ENCODE measurements around the gene TMEM141. TPM values are rescaled to one million over a fixed set of nuclear protein-coding genes. Genes with fewer than 3 reads are reported as not detected.
"Not testable (repeated sequence)": the region's sequence is repeated elsewhere in the genome, so short reads cannot be mapped to it uniquely, and the experiment has no call there.

The TMEM141 gene
- total RNA-seq, 1 donor from 2014 or later: 10.9 TPM

- intact Hi-C loops (cut with DNase I): loop anchor here (1.0 kb wide), 1 partner anchor 247 kb away; no protein-coding TSS in a partner anchor
- DNase-seq (ENCODE audit: low spot score in 2 of 2): peak in 1 of 2 donors; percentile 81
- H3K27me3 ChIP-seq: no peaks in the 10 kb centered on the region
- TF ChIP-seq CTCF (IDR thresholded peaks at IDR 0.05): peak; percentile 75 to 84 (median 82)
- H3K4me3 ChIP-seq: no peak overlapping the region
- H3K9me3 ChIP-seq: no peaks in the 10 kb centered on the region
- H3K4me1 ChIP-seq: peaks cover 0 to 14% of the 10 kb centered on the region in 2 donors
- H3K36me3 ChIP-seq: no peaks in the 10 kb centered on the region
- no peak overlapping the region for H3K27ac ChIP-seq
Observed at GRCh38 chr9:136787690-136788400, 3.3 kb upstream of the TMEM141 start.

GRCh38 chr9:136788644-136789522 lies 2.3 kb upstream of the TMEM141 start:
- H3K27ac ChIP-seq; DNase-seq (ENCODE audit: low spot score in 2 of 2); H3K36me3 ChIP-seq; intact Hi-C loops (cut with DNase I); H3K4me3 ChIP-seq; H3K9me3 ChIP-seq; H3K27me3 ChIP-seq: not testable (repeated sequence)
- H3K4me1 ChIP-seq: peaks cover 0 to 14% of the 10 kb centered on the region in 2 donors

- H3K4me1 ChIP-seq: peaks cover 0 to 14% of the 10 kb centered on the region in 2 donors
- no peaks in the 10 kb centered on the region for H3K36me3 ChIP-seq
- DNase-seq (ENCODE audit: low spot score in 2 of 2): no peak
- H3K4me3 ChIP-seq: no peak overlapping the region
- H3K27me3 ChIP-seq: no peaks in the 10 kb centered on the region
- H3K9me3 ChIP-seq: no peaks in the 10 kb centered on the region
- no peak for TF ChIP-seq CTCF (IDR thresholded peaks at IDR 0.05)
- H3K27ac ChIP-seq: no peak overlapping the region
- intact Hi-C loops (cut with DNase I): no loop called here
Observed at GRCh38 chr9:136789523-136789937, 1.6 kb upstream of the TMEM141 start.

GRCh38 chr9:136791516-136792276 lies 552 bp downstream of the TMEM141 start:
- DNase-seq (ENCODE audit: low spot score in 2 of 2): peak; percentile 18 to 75
- Histone ChIP-seq H3K4me3 (peak overlapping the region; percentile 73), H3K9me3 (no peaks in the 10 kb centered on the region), H3K27me3 (no peaks in the 10 kb centered on the region), H3K36me3 (no peaks in the 10 kb centered on the region), H3K27ac (peak overlapping the region; percentile 86 to 88), H3K4me1 (peaks cover 0 to 14% of the 10 kb centered on the region in 2 donors)
- peak; percentile 61 to 87 (median 84) for TF ChIP-seq CTCF (IDR thresholded peaks at IDR 0.05)
- intact Hi-C loops (cut with DNase I): loop anchor here (1.0 to 10.0 kb wide), 10 partner anchors 16 to 433 kb away; partner anchors contain the start of genes ABCA2, CYSRT1, MAN1B1 and PAXX

- DNase-seq (ENCODE audit: low spot score in 2 of 2): no peak
- H3K4me3 ChIP-seq: peak overlapping the region in 1 of 2 donors; percentile 73
Observed at GRCh38 chr9:136792321-136793085, 1.4 kb downstream of the TMEM141 start.

More at GRCh38 chr9:136792321-136793085, 1.4 kb downstream of the TMEM141 start:
- TF ChIP-seq CTCF (IDR thresholded peaks at IDR 0.05): no peak
- Histone ChIP-seq H3K27me3 (no peaks in the 10 kb centered on the region), H3K36me3 (no peaks in the 10 kb centered on the region), H3K4me1 (peaks cover 0 to 14% of the 10 kb centered on the region in 2 donors), H3K9me3 (no peaks in the 10 kb centered on the region), H3K27ac (no peak overlapping the region)
- intact Hi-C loops (cut with DNase I): loop anchor here (10.0 kb wide), 1 partner anchor 432 kb away; the partner anchor contains the start of genes CYSRT1, RNF208 and RNF224

All from ascending aorta (tissue), 2 donors.